Vagina (tissue), 2 donors: ENCODE data around the gene TMEM38A.

Experiments used
- POLR2AphosphoS5 ChIP-seq, 2 donors: sonication (generic); formaldehyde crosslinking; IDR thresholded peaks; one replicate each; pipeline ENCODE4 v1.9.0; 2017; ENCODE audit warnings: antibody characterized with exemption in 2 of 2, mild to moderate bottlenecking in 2 of 2, low read depth in 1 of 2; ENCODE audit not compliant: insufficient read depth in 1 of 2
- TF ChIP-seq, protein P1 (sequence below), 3 experiments: fragments of 450-650 bp in 2 of 3; fragments of 200-600 bp in 1 of 3; sonication (generic) in 1 of 3; IDR thresholded peaks; one replicate each; pipeline ENCODE4 v1.5.1; 2017 to 2019; ENCODE audit warnings: antibody characterized with exemption in 3 of 3, mild to moderate bottlenecking in 2 of 3, moderate library complexity in 2 of 3

DNA sequence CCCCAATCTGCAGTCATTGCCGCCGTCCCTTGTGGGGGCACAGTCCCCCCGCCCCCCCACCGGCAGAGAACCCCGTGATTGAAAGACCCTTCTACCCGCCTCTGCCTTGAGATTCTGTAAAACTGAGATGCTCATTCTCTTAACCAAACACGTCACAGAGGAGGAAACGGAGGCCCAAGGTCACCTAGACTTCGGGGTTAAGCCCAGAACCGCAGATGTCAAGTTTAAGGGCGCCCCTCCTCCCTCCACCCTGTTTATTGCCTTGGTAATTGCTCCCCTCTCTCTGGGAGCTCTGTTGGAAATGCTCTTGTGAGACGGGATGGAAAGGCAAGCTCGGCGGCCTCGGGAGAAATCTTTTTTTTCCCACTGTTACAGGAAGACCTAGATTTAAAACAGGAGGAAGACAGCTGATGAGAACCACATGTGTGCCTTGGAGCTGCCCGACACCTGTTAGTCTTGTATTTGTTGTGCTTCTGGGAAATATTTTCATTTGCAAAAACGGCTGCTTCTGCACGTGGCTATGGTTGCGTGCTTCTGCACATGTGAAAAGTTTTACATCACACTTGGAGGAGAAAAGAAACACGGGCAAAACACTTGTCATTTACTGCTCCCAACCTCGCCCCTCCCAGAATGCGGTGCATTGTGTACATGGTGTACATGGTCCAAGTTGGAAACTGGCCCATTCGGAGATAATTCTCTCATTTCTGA, 31.8 kb upstream of the TMEM38A start:
- TF ChIP-seq, protein P1, sequence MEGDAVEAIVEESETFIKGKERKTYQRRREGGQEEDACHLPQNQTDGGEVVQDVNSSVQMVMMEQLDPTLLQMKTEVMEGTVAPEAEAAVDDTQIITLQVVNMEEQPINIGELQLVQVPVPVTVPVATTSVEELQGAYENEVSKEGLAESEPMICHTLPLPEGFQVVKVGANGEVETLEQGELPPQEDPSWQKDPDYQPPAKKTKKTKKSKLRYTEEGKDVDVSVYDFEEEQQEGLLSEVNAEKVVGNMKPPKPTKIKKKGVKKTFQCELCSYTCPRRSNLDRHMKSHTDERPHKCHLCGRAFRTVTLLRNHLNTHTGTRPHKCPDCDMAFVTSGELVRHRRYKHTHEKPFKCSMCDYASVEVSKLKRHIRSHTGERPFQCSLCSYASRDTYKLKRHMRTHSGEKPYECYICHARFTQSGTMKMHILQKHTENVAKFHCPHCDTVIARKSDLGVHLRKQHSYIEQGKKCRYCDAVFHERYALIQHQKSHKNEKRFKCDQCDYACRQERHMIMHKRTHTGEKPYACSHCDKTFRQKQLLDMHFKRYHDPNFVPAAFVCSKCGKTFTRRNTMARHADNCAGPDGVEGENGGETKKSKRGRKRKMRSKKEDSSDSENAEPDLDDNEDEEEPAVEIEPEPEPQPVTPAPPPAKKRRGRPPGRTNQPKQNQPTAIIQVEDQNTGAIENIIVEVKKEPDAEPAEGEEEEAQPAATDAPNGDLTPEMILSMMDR (IDR thresholded peaks at IDR 0.05) = no peak
- TF ChIP-seq POLR2AphosphoS5 (IDR thresholded peaks at IDR 0.05; ENCODE audit: insufficient read depth in 1 of 2, low read depth in 1 of 2) = no peak
